ENCODE results near the gene HEATR9.

GRCh38 chr17:35906191-35906925, 37.7 kb upstream of the HEATR9 start:
- TF ChIP-seq CTCF (IDR thresholded peaks at IDR 0.05): no peak
- no peak for TF ChIP-seq POLR2A (IDR thresholded peaks at IDR 0.05)

Measured in uterus (tissue), 2 donors.